Testis (tissue), 3 donors: ENCODE measurements around the gene SAMD11. TPM values are rescaled to one million over a fixed set of nuclear protein-coding genes. Genes with fewer than 3 reads are reported as not detected.

ENCODE experiments used
- DNase-seq: peaks from one replicate; pipeline ENCODE4 v3.0.0-alpha.2; 2019
- H3K27ac ChIP-seq, 2 donors: fragments of 200-600 bp; sonication (generic); one replicate each; pipeline ENCODE4 v1.5.1; 2019
- H3K27me3 ChIP-seq: fragments of 200-600 bp; sonication (generic); one replicate; pipeline ENCODE4 v1.5.1; 2019
- H3K36me3 ChIP-seq: fragments of 200-600 bp; sonication (generic); one replicate; pipeline ENCODE4 v1.5.1; 2017; ENCODE audit warnings: low read depth; ENCODE audit errors: missing control alignments
- H3K4me1 ChIP-seq: fragments of 200-600 bp; sonication (generic); one replicate; pipeline ENCODE4 v1.5.1; 2019
- H3K4me3 ChIP-seq, 2 donors: fragments of 200-600 bp; sonication (generic); one replicate each; pipeline ENCODE4 v1.5.1; 2017 to 2019
- H3K9me3 ChIP-seq: fragments of 200-600 bp; sonication (generic); one replicate; pipeline ENCODE4 v1.5.1; 2017
- POLR2A ChIP-seq: fragments of 450-650 bp; IDR thresholded peaks from one replicate; pipeline ENCODE4 v1.6.1; 2017; ENCODE audit warnings: antibody characterized with exemption, mild to moderate bottlenecking, moderate library complexity
- WGBS, 2 donors: methylation state at CpG; one replicate each; pipeline ENCODE4 v1.1.5; 2018; 5-methylcytosine and 5-hydroxymethylcytosine counted together
- intact Hi-C: fragments of 100-400 bp; cut with DNase I; formaldehyde crosslinking; loops from one replicate; pipeline ENCODE4 v1.15.1; 2023; ENCODE audit warnings: low total_unique reads
- polyA plus RNA-seq: library from polyadenylated mRNA; stranded (reverse); fragments of 350-450 nt; fragmentation: Illumina TruSeq; extraction: RNeasy Lipid Tissue Mini Kit (QIAGEN cat#74804); gene quantifications from one replicate; pipeline ENCODE4 v1.2.3, GENCODE V29; 2014; ENCODE audit warnings: low read depth, low replicate concordance; ENCODE audit not compliant: insufficient read depth
- total RNA-seq, 2 donors: library from RNA; depleted of rRNA; stranded (reverse); fragments of >200 nt; gene quantifications; one replicate each; pipeline ENCODE4 v1.2.3, GENCODE V29; 2016
- TF ChIP-seq, protein P1 (sequence below), 3 experiments: fragments of 450-650 bp in 2 of 3; fragments of 200-600 bp in 1 of 3; sonication (generic) in 1 of 3; IDR thresholded peaks; one replicate each; pipeline ENCODE4 v1.5.1; 2016 to 2019; ENCODE audit warnings: antibody characterized with exemption in 3 of 3, mild to moderate bottlenecking in 2 of 3, moderate library complexity in 1 of 3

Gene SAMD11
- total and polyA plus RNA-seq, 3 donors from 2014 or later = 7.9 to 47.2 (median 36.9) TPM

DNA sequence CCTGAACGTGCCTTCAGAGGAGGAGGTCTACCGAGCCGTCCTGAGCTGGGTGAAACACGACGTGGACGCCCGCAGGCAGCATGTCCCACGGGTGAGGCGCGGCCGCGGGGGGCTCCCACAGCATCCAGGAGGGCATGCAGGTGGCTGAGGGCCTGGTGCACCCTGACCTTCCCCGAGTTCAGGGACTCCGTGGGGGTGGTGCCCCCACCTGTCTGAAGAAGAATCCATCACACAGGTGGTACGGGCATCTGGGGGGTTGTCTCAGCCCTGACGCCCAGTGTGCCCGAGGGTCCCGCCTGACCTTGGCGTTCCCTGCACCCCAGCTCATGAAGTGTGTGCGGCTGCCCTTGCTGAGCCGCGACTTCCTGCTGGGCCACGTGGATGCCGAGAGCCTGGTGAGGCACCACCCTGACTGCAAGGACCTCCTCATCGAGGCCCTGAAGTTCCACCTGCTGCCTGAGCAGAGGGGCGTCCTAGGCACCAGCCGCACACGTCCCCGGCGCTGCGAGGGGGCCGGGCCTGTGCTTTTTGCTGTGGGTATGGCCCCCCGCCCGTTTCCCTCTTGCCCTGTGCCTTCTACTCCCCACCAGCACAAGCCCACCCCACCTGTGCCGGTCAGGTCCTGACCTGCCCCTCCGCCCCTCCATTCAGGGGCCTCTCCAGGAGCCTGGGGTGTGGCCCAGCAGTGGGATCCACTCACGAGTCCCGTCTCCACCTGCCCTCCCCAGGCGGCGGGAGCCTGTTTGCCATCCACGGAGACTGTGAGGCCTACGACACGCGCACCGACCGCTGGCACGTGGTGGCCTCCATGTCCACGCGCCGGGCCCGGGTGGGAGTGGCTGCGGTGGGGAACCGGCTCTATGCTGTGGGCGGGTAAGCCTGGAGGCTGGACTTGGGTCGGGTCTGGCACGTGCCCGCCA lies 38.9 kb downstream of the SAMD11 start:
- TF ChIP-seq POLR2A = no peak
- TF ChIP-seq, protein P1, sequence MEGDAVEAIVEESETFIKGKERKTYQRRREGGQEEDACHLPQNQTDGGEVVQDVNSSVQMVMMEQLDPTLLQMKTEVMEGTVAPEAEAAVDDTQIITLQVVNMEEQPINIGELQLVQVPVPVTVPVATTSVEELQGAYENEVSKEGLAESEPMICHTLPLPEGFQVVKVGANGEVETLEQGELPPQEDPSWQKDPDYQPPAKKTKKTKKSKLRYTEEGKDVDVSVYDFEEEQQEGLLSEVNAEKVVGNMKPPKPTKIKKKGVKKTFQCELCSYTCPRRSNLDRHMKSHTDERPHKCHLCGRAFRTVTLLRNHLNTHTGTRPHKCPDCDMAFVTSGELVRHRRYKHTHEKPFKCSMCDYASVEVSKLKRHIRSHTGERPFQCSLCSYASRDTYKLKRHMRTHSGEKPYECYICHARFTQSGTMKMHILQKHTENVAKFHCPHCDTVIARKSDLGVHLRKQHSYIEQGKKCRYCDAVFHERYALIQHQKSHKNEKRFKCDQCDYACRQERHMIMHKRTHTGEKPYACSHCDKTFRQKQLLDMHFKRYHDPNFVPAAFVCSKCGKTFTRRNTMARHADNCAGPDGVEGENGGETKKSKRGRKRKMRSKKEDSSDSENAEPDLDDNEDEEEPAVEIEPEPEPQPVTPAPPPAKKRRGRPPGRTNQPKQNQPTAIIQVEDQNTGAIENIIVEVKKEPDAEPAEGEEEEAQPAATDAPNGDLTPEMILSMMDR (IDR thresholded peaks at IDR 0.05) = no peak
- no peaks in the 10 kb centered on the region for H3K36me3 ChIP-seq
- H3K4me1 ChIP-seq = peaks cover 14% of the 10 kb centered on the region
- no peaks in the 10 kb centered on the region for H3K9me3 ChIP-seq
- intact Hi-C loops = no loop called here
- no peaks in the 10 kb centered on the region for H3K27me3 ChIP-seq
- no peak overlapping the region for H3K4me3 ChIP-seq
- 87 to 94% methylated on average over 32 to 57 of the region's 57 CpGs for WGBS, 2 donors
- H3K27ac ChIP-seq = no peak overlapping the region
- DNase-seq = no peak

- no peak for DNase-seq
- H3K4me1 ChIP-seq = peaks cover 8% of the 10 kb centered on the region
- H3K9me3 ChIP-seq = no peaks in the 10 kb centered on the region
- 95 to 100% methylated on average over 6 to 16 of the region's 16 CpGs for WGBS, 2 donors
- H3K27me3 ChIP-seq = no peaks in the 10 kb centered on the region
- intact Hi-C loops = no loop called here
- H3K27ac ChIP-seq = no peak overlapping the region
- TF ChIP-seq POLR2A = no peak
- TF ChIP-seq, protein P1 (IDR thresholded peaks at IDR 0.05) = no peak
- no peak overlapping the region for H3K4me3 ChIP-seq
- H3K36me3 ChIP-seq = no peaks in the 10 kb centered on the region
These were observed 39.6 kb downstream of the SAMD11 start for GRCh38 chr1:963301-963651.

GRCh38 chr1:963746-964525 lies 40.2 kb downstream of the SAMD11 start:
- peaks cover 5% of the 10 kb centered on the region for H3K4me1 ChIP-seq
- H3K27ac ChIP-seq = no peak overlapping the region
- TF ChIP-seq, protein P1 (IDR thresholded peaks at IDR 0.05) = no peak
- no peak for TF ChIP-seq POLR2A
- 88 to 94% methylated on average over 19 to 47 of the region's 47 CpGs for WGBS, 2 donors
- H3K27me3 ChIP-seq = no peaks in the 10 kb centered on the region
- intact Hi-C loops = no loop called here
- no peaks in the 10 kb centered on the region for H3K36me3 ChIP-seq
- no peak overlapping the region for H3K4me3 ChIP-seq
- no peak for DNase-seq
- H3K9me3 ChIP-seq = no peaks in the 10 kb centered on the region

DNA sequence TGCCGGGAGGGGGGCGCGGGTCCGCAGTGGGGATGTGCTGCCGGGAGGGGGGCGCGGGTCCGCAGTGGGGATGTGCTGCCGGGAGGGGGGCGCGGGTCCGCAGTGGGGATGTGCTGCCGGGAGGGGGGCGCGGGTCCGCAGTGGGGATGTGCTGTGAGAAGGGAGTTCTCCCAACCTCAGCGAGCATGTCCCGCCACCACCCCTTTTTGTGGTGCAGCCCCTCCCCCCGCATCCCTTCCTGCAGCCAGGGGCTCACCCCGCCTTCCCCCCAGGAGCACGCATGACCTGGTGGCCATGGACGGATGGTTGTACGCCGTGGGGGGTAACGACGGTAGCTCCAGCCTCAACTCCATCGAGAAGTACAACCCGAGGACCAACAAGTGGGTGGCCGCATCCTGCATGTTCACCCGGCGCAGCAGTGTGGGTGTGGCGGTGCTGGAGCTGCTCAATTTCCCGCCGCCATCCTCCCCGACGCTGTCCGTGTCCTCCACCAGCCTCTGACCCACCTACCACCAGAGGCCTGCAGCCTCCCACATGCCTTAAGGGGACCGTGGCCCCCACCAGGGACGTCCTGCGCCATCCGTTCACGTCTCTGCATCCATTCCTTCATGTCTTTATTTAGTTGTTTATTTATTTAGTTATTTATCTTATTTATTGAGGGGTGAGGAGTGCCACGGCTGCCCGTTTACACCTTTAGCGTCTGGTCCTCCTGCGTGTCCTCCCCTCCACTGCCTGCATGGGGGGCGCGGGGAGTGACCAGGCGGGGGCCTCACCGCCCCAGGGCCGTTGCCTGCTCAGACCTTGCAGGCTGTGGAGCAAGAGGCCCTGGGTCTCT lies 41.2 kb downstream of the SAMD11 start:
- H3K9me3 ChIP-seq = no peaks in the 10 kb centered on the region
- no peaks in the 10 kb centered on the region for H3K36me3 ChIP-seq
- WGBS, 2 donors = 93 to 94% methylated on average over 17 to 40 of the region's 51 CpGs
- no peak for DNase-seq
- H3K4me1 ChIP-seq = peaks cover 5% of the 10 kb centered on the region
- TF ChIP-seq, protein P1 (IDR thresholded peaks at IDR 0.05) = no peak
- no peak for TF ChIP-seq POLR2A
- no peak overlapping the region for H3K4me3 ChIP-seq
- intact Hi-C loops = no loop called here
- no peak overlapping the region for H3K27ac ChIP-seq
- no peaks in the 10 kb centered on the region for H3K27me3 ChIP-seq
